DND-41 (cell line): ENCODE data around the gene KDM8.

Experiments used
- ATAC-seq: fragments of 200-7000 bp; cut with Tn5 transposase; 3 replicates; pipeline ENCODE4 v1.9.1; 2021; ENCODE audit warnings: low read depth; ENCODE audit not compliant: insufficient read depth
- DNase-seq: peaks from one replicate; pipeline ENCODE4 v3.0.0-alpha.2; 2020
- H2AFZ ChIP-seq: 2 replicates; pipeline ENCODE4 v1.6.0; 2012; ENCODE audit warnings: low read depth, low read length
- H3K27ac ChIP-seq: 2 replicates; pipeline ENCODE4 v1.5.1; 2012; ENCODE audit warnings: low read length, inconsistent platforms
- H3K27me3 ChIP-seq: fragments of 200-600 bp; sonication (generic); 2 replicates; pipeline ENCODE4 v1.6.0; 2012; ENCODE audit warnings: low read length, mild to moderate bottlenecking, inconsistent platforms; ENCODE audit not compliant: insufficient read depth, poor library complexity
- H3K36me3 ChIP-seq: 2 replicates; pipeline ENCODE4 v1.5.1; 2012; ENCODE audit warnings: low read length, inconsistent platforms; ENCODE audit not compliant: insufficient read depth
- H3K4me1 ChIP-seq: 2 replicates; pipeline ENCODE4 v1.5.1; 2012; ENCODE audit warnings: mild to moderate bottlenecking, low read length; ENCODE audit not compliant: insufficient read depth
- H3K4me2 ChIP-seq: 2 replicates; pipeline ENCODE4 v1.6.0; 2012; ENCODE audit warnings: mild to moderate bottlenecking, moderate library complexity, low read length, inconsistent platforms; ENCODE audit not compliant: insufficient read depth
- H3K4me3 ChIP-seq, 2 experiments: fragments of 200-600 bp in 1 of 2; shearing (Covaris generic) in 1 of 2; 2 replicates each; pipeline ENCODE4 v1.5.1; 2012 to 2016; ENCODE audit warnings: inconsistent platforms in 2 of 2, low read length in 2 of 2, mild to moderate bottlenecking in 2 of 2, low read depth in 1 of 2, moderate library complexity in 1 of 2
- H3K79me2 ChIP-seq: 2 replicates; pipeline ENCODE4 v1.6.0; 2012; ENCODE audit warnings: low read length, inconsistent platforms; ENCODE audit not compliant: insufficient read depth
- H3K9ac ChIP-seq: 2 replicates; pipeline ENCODE4 v1.6.0; 2012; ENCODE audit warnings: low read depth, mild to moderate bottlenecking, inconsistent platforms, low read length, moderate library complexity
- H3K9me3 ChIP-seq: 2 replicates; pipeline ENCODE4 v1.5.1; 2012; ENCODE audit warnings: low read length, moderate library complexity, mild to moderate bottlenecking, inconsistent platforms; ENCODE audit not compliant: insufficient read depth, severe bottlenecking
- H4K20me1 ChIP-seq: 2 replicates; pipeline ENCODE4 v1.6.0; 2012; ENCODE audit warnings: low read length; ENCODE audit not compliant: insufficient read depth
- EZH2 ChIP-seq: IDR thresholded peaks from 3 replicates; pipeline ENCODE4 v1.6.1; 2012; ENCODE audit warnings: borderline replicate concordance, low read depth, mild to moderate bottlenecking, moderate library complexity, low read length, inconsistent platforms; ENCODE audit not compliant: severe bottlenecking
- TF ChIP-seq, protein P1 (sequence below): IDR thresholded peaks from 2 replicates; pipeline ENCODE4 v1.5.1; 2012; ENCODE audit warnings: borderline replicate concordance, low read length, moderate library complexity, mild to moderate bottlenecking; ENCODE audit not compliant: poor library complexity, severe bottlenecking; ENCODE audit errors: extremely low read depth

KDM8 gene

DNA sequence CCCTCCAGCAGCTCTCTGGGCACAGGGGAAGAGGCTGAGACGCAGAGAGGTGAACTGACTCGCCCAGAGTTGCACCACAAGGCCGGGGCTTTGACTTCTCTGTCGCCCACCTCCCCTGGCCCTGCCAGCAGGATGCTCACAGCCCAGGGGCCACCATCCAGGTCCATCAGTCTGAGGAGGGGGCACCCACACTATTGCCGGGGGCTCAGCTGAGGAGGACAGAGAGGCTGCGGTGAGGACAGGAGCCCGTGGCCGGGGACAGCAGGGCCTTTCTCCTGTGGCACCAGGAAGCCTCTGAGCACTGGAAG lies 32.6 kb downstream of the KDM8 start:
- H3K9me3 ChIP-seq: no peaks in the 10 kb centered on the region
- no peaks in the 10 kb centered on the region for H3K27me3 ChIP-seq
- peak overlapping the region; percentile 55 for H3K4me2 ChIP-seq
- TF ChIP-seq, protein P1, sequence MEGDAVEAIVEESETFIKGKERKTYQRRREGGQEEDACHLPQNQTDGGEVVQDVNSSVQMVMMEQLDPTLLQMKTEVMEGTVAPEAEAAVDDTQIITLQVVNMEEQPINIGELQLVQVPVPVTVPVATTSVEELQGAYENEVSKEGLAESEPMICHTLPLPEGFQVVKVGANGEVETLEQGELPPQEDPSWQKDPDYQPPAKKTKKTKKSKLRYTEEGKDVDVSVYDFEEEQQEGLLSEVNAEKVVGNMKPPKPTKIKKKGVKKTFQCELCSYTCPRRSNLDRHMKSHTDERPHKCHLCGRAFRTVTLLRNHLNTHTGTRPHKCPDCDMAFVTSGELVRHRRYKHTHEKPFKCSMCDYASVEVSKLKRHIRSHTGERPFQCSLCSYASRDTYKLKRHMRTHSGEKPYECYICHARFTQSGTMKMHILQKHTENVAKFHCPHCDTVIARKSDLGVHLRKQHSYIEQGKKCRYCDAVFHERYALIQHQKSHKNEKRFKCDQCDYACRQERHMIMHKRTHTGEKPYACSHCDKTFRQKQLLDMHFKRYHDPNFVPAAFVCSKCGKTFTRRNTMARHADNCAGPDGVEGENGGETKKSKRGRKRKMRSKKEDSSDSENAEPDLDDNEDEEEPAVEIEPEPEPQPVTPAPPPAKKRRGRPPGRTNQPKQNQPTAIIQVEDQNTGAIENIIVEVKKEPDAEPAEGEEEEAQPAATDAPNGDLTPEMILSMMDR: no peak
- TF ChIP-seq EZH2: no peak
- H3K79me2 ChIP-seq: peaks cover 23% of the 10 kb centered on the region
- peak overlapping the region in 1 of 2 experiments; percentile 47; a peak in 2 of 4 replicates for H3K4me3 ChIP-seq
- peak overlapping the region; percentile 96 for H3K27ac ChIP-seq
- H3K9ac ChIP-seq: peak overlapping the region; percentile 79
- H3K36me3 ChIP-seq: peaks cover 39% of the 10 kb centered on the region
- no peak for DNase-seq
- peak overlapping the region; percentile 27; the same call in 1 of the 2 replicates for H2AFZ ChIP-seq
- H3K4me1 ChIP-seq: peaks cover 71% of the 10 kb centered on the region
- ATAC-seq: no peak
- H4K20me1 ChIP-seq: no peaks in the 10 kb centered on the region

DNA sequence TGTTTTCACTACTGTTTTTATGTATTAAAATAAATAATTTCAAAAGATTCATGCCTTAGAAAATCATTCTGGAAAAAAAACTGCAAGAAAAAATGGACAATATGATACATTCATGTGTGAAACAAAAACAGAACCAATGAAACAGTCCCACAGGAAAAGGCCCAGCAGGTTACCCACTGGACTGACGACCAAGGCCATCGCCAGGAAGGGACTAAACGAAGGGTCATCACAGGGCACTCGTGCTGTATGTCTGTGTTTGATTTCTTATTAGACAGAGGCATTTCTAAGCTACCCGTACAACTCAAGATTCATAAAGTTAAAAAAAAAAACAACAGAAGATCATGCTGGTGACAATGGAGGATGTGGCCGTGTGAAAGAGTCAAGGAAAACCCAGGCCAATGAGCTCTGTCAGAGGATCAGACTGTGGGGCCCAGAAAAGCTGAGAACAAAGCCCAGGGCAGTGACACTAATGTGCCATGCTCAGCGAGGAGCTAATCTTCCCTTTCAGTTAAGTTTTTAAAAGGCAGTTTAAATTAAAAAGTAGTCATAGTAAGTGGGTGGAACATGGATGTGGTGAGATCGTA lies 33.4 kb downstream of the KDM8 start:
- Histone ChIP-seq H3K36me3 (peaks cover 39% of the 10 kb centered on the region), H4K20me1 (no peaks in the 10 kb centered on the region), H3K4me1 (peaks cover 71% of the 10 kb centered on the region), H3K79me2 (peaks cover 25% of the 10 kb centered on the region), H3K9ac (peak overlapping the region; percentile 79), H2AFZ (peak overlapping the region; percentile 88), H3K27me3 (no peaks in the 10 kb centered on the region), H3K4me2 (peak overlapping the region; percentile 49), H3K27ac (peak overlapping the region; percentile 96), H3K9me3 (no peaks in the 10 kb centered on the region), H3K4me3 (peak overlapping the region in 1 of 2 experiments; percentile 34; a peak in 2 of 4 replicates)
- ATAC-seq (no peak), DNase-seq (no peak)
- no peak for TF ChIP-seq EZH2
- TF ChIP-seq, protein P1: no peak

DNA sequence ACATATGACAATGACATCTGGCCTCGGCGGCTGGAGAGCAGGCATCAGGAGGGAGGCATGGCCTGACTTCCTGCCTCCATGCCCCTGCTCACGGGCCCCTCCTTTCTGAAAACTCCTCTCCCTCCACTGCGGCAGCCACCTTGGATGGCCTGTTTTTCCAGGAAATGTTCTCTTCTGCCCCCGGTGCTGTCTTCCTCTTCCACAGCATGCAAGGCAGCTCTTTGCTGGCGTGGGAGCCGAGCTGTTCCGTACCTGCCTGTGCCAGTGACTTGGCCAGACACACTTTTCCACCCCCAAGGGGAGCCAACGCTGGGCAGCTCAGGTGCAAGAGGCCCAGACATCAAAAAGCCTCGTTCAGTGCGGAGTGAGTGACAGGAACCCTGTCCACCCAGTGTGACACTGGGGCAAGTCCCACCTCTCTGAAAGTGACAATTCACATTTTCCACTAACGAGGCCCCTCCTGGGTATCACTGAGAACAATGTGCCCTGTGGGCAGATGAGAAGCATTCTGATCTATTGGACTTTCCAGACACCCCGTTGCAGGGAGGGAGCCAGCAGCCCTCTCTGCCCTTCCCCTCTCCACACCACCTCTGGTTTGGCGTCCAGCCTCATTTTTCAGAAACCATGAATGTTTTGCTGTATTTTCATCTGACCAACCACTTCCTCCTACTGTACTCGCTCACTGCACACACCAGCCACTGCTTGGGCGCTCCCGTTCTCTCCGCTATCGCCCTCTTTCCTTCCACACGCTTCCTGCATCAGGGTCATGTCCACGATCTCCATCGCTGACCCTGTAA lies 34.1 kb downstream of the KDM8 start:
- ATAC-seq: peak; percentile 59
- TF ChIP-seq, protein P1: peak; percentile 2
- TF ChIP-seq EZH2: no peak
- Histone ChIP-seq H3K4me3 (peak overlapping the region in 1 of 2 experiments; percentile 25; a peak in 1 of 4 replicates), H3K4me2 (peak overlapping the region; percentile 49), H3K79me2 (peaks cover 28% of the 10 kb centered on the region), H3K27me3 (no peaks in the 10 kb centered on the region), H3K4me1 (peaks cover 64% of the 10 kb centered on the region), H3K9me3 (no peaks in the 10 kb centered on the region), H3K9ac (peak overlapping the region; percentile 79), H3K36me3 (peaks cover 36% of the 10 kb centered on the region), H3K27ac (peak overlapping the region; percentile 96), H2AFZ (peak overlapping the region; percentile 88), H4K20me1 (no peaks in the 10 kb centered on the region)
- DNase-seq: peak; percentile 86
